Activated T-helper 1 cell treated with anti-CD3 and anti-CD28 coated beads, Interleukin-12 subunit alpha, Interleukin-12 subunit beta, Interleukin-2, Interleukin-4 antibody, amounts not matched to agents 30 ng/mL and 10 ng/mL and 1 ng/mL, durations not matched to agents 14 hours and 24 hours and 36 hours (primary cell): Measurements from ENCODE around the gene ZPLD1. TPM values are rescaled to one million over a fixed set of nuclear protein-coding genes. Genes with fewer than 3 reads are reported as not detected.

Experiments
- DNase-seq: peaks from one replicate; pipeline ENCODE4 v3.0.0; 2021; ENCODE audit warnings: low spot score
- H3K27ac Mint-ChIP-seq: one replicate; pipeline ENCODE4 v1.8.0; 2021; ENCODE audit warnings: mild to moderate bottlenecking, mixed read lengths
- H3K27me3 Mint-ChIP-seq: one replicate; pipeline ENCODE4 v1.8.0; 2022; ENCODE audit warnings: mild to moderate bottlenecking, moderate library complexity, mixed read lengths; ENCODE audit not compliant: insufficient read depth
- H3K36me3 Mint-ChIP-seq: one replicate; pipeline ENCODE4 v1.8.0; 2021; ENCODE audit warnings: low read depth, mixed read lengths
- H3K4me1 Mint-ChIP-seq: one replicate; pipeline ENCODE4 v1.8.0; 2021; ENCODE audit warnings: low read depth, mixed read lengths
- H3K4me3 Mint-ChIP-seq: one replicate; pipeline ENCODE4 v1.8.0; 2021; ENCODE audit warnings: mild to moderate bottlenecking, moderate library complexity, mixed read lengths
- H3K9me3 Mint-ChIP-seq: one replicate; pipeline ENCODE4 v1.8.0; 2021; ENCODE audit warnings: mixed read lengths
- intact Hi-C: fragments of 100-400 bp; cut with micrococcal nuclease; formaldehyde crosslinking; loops from one replicate; pipeline ENCODE4 v1.15.1; 2024
- total RNA-seq: library from RNA; stranded (reverse); gene quantifications from 2 replicates; pipeline ENCODE4 v1.2.3, GENCODE V29; 2022

Gene ZPLD1
- total RNA-seq, 1 donor from 2014 or later, result not detected

DNA sequence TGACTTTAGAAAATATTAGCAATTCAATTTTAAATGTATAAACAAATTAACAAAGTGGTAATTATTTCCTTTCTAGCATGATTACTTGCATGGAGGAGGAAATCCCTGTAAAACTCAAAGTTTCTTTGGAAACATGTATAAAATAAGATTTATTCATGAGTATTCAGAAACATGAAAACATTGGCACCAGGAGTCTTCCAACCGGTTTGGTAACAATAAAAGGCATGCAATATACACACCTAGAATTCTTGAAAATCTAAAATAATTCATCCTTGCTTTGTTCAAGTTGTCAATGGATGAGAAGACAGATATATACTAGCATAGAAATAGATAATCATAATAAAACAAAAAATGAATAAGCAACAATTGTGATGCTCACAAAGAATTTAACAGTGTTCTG, 76.4 kb downstream of the ZPLD1 start:
- no peaks in the 10 kb centered on the region for H3K36me3 Mint-ChIP-seq
- H3K27me3 Mint-ChIP-seq, result peaks cover 6% of the 10 kb centered on the region
- H3K4me3 Mint-ChIP-seq, result no peak overlapping the region
- H3K4me1 Mint-ChIP-seq, result no peaks in the 10 kb centered on the region
- no peaks in the 10 kb centered on the region for H3K9me3 Mint-ChIP-seq
- no peak overlapping the region for H3K27ac Mint-ChIP-seq
- intact Hi-C loops, result no loop called here
- DNase-seq, result no peak

DNA sequence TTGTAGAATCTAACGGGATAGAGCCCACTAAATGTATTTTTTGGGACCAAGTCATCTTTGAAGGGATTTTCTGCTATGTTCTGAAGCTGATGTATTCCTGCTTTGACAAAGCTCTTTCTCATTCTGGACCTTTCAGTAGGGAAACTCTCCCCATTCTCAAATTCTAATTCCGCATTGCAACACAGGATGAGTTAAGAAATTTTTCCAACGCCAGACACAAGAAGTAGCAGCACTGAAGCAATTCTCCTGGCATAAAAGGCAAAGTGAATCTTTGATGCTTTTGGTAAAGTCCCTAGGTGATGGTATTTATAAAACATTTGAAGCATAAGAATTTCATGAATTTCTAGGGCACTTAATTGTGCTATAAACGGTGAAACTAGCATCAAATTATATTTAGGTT, 76.8 kb downstream of the ZPLD1 start:
- DNase-seq, result no peak
- Mint-ChIP-seq H3K4me1 (no peaks in the 10 kb centered on the region), H3K9me3 (no peaks in the 10 kb centered on the region), H3K27me3 (peaks cover 6% of the 10 kb centered on the region), H3K4me3 (no peak overlapping the region), H3K36me3 (no peaks in the 10 kb centered on the region), H3K27ac (no peak overlapping the region)
- intact Hi-C loops, result no loop called here

DNA sequence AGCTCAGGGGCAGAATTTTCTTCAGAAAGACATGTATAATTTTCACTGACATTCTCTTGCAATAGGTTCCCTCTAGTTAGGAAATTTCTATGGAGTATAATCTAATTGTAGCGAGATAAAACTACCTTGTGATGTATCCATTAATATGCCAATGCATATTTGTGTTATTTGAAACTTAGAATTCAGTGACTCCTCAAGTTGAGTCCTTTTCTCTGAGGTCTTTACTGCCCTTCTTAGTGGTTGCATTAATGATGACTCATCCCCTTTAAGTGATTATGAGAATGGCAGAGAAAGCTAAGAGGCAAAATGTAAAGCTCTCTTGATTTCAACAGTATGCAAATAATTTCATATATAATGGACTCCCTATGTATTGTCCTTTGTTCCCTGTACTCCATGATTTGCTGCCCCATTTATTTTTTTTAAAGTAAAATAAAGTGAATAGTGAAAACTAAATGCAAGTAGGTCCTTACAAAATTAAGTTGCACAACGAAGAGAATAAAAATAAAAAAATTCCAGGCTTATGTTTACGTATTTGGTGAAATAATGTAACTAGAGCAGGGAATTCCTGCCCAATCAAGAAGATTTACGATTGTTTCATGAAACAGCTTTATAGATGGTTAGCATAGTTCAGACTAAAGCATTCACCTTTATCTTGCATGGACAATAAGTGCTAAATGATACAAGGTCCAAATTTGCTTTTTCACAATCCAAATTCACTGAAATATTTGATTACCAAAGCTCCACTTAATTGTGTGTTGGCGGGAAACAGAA, 78.1 kb downstream of the ZPLD1 start:
- no peak overlapping the region for H3K4me3 Mint-ChIP-seq
- H3K36me3 Mint-ChIP-seq, result no peaks in the 10 kb centered on the region
- DNase-seq, result no peak
- no peak overlapping the region for H3K27ac Mint-ChIP-seq
- H3K4me1 Mint-ChIP-seq, result no peaks in the 10 kb centered on the region
- no peaks in the 10 kb centered on the region for H3K9me3 Mint-ChIP-seq
- peaks cover 3% of the 10 kb centered on the region for H3K27me3 Mint-ChIP-seq
- intact Hi-C loops, result no loop called here

DNA sequence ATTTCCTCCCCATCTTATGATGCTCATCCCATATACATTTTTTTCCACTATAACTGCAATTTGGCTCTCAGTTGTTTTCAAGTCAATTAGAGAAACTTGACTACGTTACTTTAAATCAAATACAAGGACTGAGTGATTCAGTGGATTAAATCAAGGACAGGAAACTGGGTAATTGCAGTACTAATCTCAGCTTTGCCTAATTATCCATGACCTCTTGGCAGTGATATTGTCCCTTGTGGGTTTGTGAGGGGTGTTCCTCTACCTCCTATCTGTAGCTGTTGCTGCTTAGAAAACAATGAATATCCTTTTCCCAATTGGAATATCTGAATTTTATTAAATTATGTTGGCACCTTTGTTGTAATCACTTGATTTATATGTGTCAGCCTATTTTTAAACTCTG, 79.4 kb downstream of the ZPLD1 start:
- no peak for DNase-seq
- no peaks in the 10 kb centered on the region for H3K9me3 Mint-ChIP-seq
- intact Hi-C loops, result no loop called here
- no peaks in the 10 kb centered on the region for H3K4me1 Mint-ChIP-seq
- H3K4me3 Mint-ChIP-seq, result no peak overlapping the region
- H3K27ac Mint-ChIP-seq, result no peak overlapping the region
- H3K27me3 Mint-ChIP-seq, result peaks cover 4% of the 10 kb centered on the region
- H3K36me3 Mint-ChIP-seq, result no peaks in the 10 kb centered on the region

DNA sequence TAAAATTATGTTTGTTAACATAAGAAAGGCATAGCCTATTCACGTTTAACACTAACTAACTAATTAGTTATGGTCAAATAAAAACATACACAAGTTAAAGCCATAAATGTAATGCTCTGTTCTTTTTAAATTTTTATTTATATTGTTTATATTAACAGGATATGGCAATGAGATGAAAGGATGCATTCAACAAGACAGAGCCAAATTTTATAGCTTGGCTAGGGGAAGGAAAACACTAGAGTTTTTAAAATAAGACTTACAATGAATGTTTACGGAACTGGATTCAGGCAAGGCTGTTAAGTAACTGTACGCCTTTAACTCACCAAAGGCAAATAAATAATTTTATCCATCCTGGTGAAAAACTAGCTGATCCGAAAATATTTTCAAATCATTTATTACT, 86.4 kb downstream of the ZPLD1 start:
- Mint-ChIP-seq H3K4me3 (no peak overlapping the region), H3K27me3 (peaks cover 5% of the 10 kb centered on the region), H3K27ac (no peak overlapping the region), H3K4me1 (no peaks in the 10 kb centered on the region), H3K36me3 (no peaks in the 10 kb centered on the region), H3K9me3 (no peaks in the 10 kb centered on the region)
- DNase-seq, result no peak
- intact Hi-C loops, result no loop called here

DNA sequence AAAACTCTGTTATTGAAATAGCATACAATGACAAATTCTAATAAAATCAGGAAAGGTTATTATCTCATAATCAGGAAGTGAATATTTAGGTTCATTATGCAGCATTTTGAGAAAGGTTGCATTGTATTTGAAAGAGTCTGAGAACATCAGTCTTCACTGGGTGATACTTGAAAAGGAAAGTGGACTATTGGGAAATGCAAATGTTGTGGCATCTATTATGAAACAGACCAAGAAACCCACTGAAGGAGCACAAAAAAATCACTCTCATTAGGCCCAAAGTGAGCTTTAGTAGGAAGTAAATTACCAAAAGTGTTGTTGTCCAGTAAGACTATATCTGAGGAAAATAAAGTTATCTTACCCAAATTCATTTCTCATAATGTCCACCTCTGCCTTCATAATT, 90.8 kb downstream of the ZPLD1 start:
- Mint-ChIP-seq H3K9me3 (no peaks in the 10 kb centered on the region), H3K36me3 (no peaks in the 10 kb centered on the region)

DNA sequence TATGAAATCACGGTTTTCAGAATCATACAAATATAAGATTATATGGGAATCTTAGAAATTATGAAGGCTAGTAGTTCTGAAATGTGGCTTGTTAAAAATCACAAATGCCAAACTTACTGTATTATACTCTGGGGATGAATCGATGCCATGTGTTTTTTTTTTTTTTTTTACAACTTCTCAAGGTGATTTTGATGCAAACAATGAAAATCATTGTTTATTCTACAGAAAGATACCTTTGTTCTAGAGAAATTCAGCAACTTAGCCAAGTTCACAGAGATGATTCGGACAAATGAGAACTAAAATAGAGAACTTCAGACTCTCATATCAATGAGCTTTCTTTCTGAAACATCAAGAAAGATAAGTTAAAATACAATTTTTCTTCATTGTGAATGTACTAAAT, 92.0 kb downstream of the ZPLD1 start:
- peaks cover 2% of the 10 kb centered on the region for H3K27me3 Mint-ChIP-seq
- no peaks in the 10 kb centered on the region for H3K36me3 Mint-ChIP-seq

More for the DNA sequence above, 90.8 kb downstream of the ZPLD1 start:
- no peak for DNase-seq
- intact Hi-C loops, result no loop called here
- Mint-ChIP-seq H3K4me3 (no peak overlapping the region), H3K27me3 (peaks cover 2% of the 10 kb centered on the region), H3K4me1 (no peaks in the 10 kb centered on the region), H3K27ac (no peak overlapping the region)

DNA sequence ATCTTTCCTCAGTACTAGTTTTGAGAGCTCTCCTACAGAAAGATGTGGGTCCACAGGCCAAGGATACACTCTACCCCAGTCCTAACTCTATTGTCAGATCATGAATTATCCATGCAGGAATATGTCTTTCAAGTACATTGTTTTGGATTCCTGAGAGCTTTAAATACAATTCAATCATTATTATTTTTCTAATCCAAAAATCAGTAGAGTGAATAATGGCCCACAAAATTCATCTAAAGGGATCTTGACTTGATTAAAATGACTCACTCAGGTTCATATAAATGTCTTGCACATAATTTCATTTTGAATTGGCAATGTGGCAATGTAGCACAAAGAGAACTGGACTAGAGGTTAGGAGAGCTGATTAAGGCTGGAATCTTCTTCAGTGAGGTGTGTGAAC, 93.9 kb downstream of the ZPLD1 start:
- DNase-seq, result no peak
- intact Hi-C loops, result no loop called here
- peaks cover 5% of the 10 kb centered on the region for H3K27me3 Mint-ChIP-seq
- H3K27ac Mint-ChIP-seq, result no peak overlapping the region
- no peaks in the 10 kb centered on the region for H3K4me1 Mint-ChIP-seq
- no peak overlapping the region for H3K4me3 Mint-ChIP-seq
- no peaks in the 10 kb centered on the region for H3K36me3 Mint-ChIP-seq
- H3K9me3 Mint-ChIP-seq, result no peaks in the 10 kb centered on the region

More for the DNA sequence above, 92.0 kb downstream of the ZPLD1 start:
- H3K9me3 Mint-ChIP-seq, result no peaks in the 10 kb centered on the region
- intact Hi-C loops, result no loop called here
- no peak overlapping the region for H3K4me3 Mint-ChIP-seq
- H3K4me1 Mint-ChIP-seq, result no peaks in the 10 kb centered on the region
- H3K27ac Mint-ChIP-seq, result no peak overlapping the region
- no peak for DNase-seq
